ENCODE results near the gene ECI1. TPM values are rescaled to one million over a fixed set of nuclear protein-coding genes. Genes with fewer than 3 reads are reported as not detected.

The ECI1 gene
- total RNA-seq, 2 donors from 2014 or later: 58.9 to 102 TPM

- TF ChIP-seq CTCF (IDR thresholded peaks at IDR 0.05) (no peak), POLR2A (IDR thresholded peaks at IDR 0.05) (no peak)
- DNase-seq (no peak), ATAC-seq (no peak)
- Histone ChIP-seq H3K36me3 (replicated peaks in 1 of 2; ENCODE audit: insufficient read depth in 1 of 2, low read depth in 2 of 2) (peaks cover 0 to 18% of the 10 kb centered on the region in 2 donors), H3K27ac (no peak overlapping the region), H3K4me1 (peaks cover 35% of the 10 kb centered on the region), H3K9me3 (no peaks in the 10 kb centered on the region), H3K4me3 (no peak overlapping the region), H3K27me3 (no peaks in the 10 kb centered on the region)
- intact Hi-C loops (cut with DNase I): no loop called here
- 83 to 96% methylated on average over 9 to 23 of the region's 23 CpGs for WGBS, 2 donors
These were observed 43.1 kb downstream of the ECI1 start for GRCh38 chr16:2208308-2208707.

- peaks cover 0 to 18% of the 10 kb centered on the region in 2 donors for H3K36me3 ChIP-seq (replicated peaks in 1 of 2; ENCODE audit: insufficient read depth in 1 of 2, low read depth in 2 of 2)
- no peaks in the 10 kb centered on the region for H3K9me3 ChIP-seq
- no peak overlapping the region for H3K4me3 ChIP-seq
- WGBS, 2 donors: 81 to 83% methylated on average over 5 to 9 of the region's 9 CpGs
- no peaks in the 10 kb centered on the region for H3K27me3 ChIP-seq
- H3K4me1 ChIP-seq: peaks cover 31% of the 10 kb centered on the region
- no peak for ATAC-seq
- TF ChIP-seq CTCF (IDR thresholded peaks at IDR 0.05) (no peak), POLR2A (IDR thresholded peaks at IDR 0.05) (no peak)
- intact Hi-C loops (cut with DNase I): no loop called here
- no peak overlapping the region for H3K27ac ChIP-seq
- no peak for DNase-seq
These were observed 43.5 kb downstream of the ECI1 start for GRCh38 chr16:2207872-2208271.

GRCh38 chr16:2206780-2207433 lies 44.5 kb downstream of the ECI1 start:
- peaks cover 0 to 18% of the 10 kb centered on the region in 2 donors for H3K36me3 ChIP-seq (replicated peaks in 1 of 2; ENCODE audit: insufficient read depth in 1 of 2, low read depth in 2 of 2)
- no peak for TF ChIP-seq CTCF (IDR thresholded peaks at IDR 0.05)
- TF ChIP-seq POLR2A (IDR thresholded peaks at IDR 0.05): no peak
- H3K4me1 ChIP-seq: peaks cover 21% of the 10 kb centered on the region
- intact Hi-C loops (cut with DNase I): no loop called here
- H3K27me3 ChIP-seq: no peaks in the 10 kb centered on the region
- H3K27ac ChIP-seq: no peak overlapping the region
- 93 to 100% methylated on average over 2 to 23 of the region's 23 CpGs for WGBS, 2 donors
- H3K9me3 ChIP-seq: no peaks in the 10 kb centered on the region
- no peak overlapping the region for H3K4me3 ChIP-seq
- DNase-seq: no peak
- ATAC-seq: no peak

- Histone ChIP-seq H3K9me3 (no peaks in the 10 kb centered on the region), H3K27me3 (no peaks in the 10 kb centered on the region), H3K4me3 (no peak overlapping the region), H3K36me3 (replicated peaks in 1 of 2; ENCODE audit: insufficient read depth in 1 of 2, low read depth in 2 of 2) (peaks cover 0 to 18% of the 10 kb centered on the region in 2 donors), H3K4me1 (peaks cover 19% of the 10 kb centered on the region), H3K27ac (peak overlapping the region in 1 of 4 donors; percentile 94)
- no peak for ATAC-seq
- WGBS, 2 donors: 80 to 87% methylated on average over 14 to 17 of the region's 18 CpGs
- intact Hi-C loops (cut with DNase I): no loop called here
- TF ChIP-seq CTCF (IDR thresholded peaks at IDR 0.05) (no peak), POLR2A (IDR thresholded peaks at IDR 0.05) (no peak)
- no peak for DNase-seq
These were observed 45.0 kb downstream of the ECI1 start for GRCh38 chr16:2206420-2206779.

GRCh38 chr16:2205967-2206313 lies 45.4 kb downstream of the ECI1 start:
- H3K27ac ChIP-seq: peak overlapping the region; percentile 94 to 99 (median 96)
- no peaks in the 10 kb centered on the region for H3K27me3 ChIP-seq
- H3K36me3 ChIP-seq (replicated peaks in 1 of 2; ENCODE audit: insufficient read depth in 1 of 2, low read depth in 2 of 2): peaks cover 0 to 18% of the 10 kb centered on the region in 2 donors
- 11% methylated on average over 16 of the region's 16 CpGs; no CpG with 5 or more reads in 1 of the 2 donors for WGBS, 2 donors
- peak; percentile 2 for ATAC-seq
- no peak for DNase-seq
- no peaks in the 10 kb centered on the region for H3K9me3 ChIP-seq
- TF ChIP-seq CTCF (IDR thresholded peaks at IDR 0.05) (peak in 1 of 7 experiments; percentile 1), POLR2A (IDR thresholded peaks at IDR 0.05) (no peak)
- H3K4me3 ChIP-seq: peak overlapping the region; percentile 67 to 88
- H3K4me1 ChIP-seq: peaks cover 19% of the 10 kb centered on the region
- intact Hi-C loops (cut with DNase I): no loop called here

All from body of pancreas (tissue), 4 donors.